Stromal cell of bone marrow (primary cell): ENCODE data around the gene SND1.
"Not testable (repeated sequence)": the region's sequence is repeated elsewhere in the genome, so short reads cannot be mapped to it uniquely, and the experiment has no call there.

Experiments
- DNase-seq: peaks from one replicate; pipeline ENCODE4 v3.0.0-alpha.2; 2012; ENCODE audit warnings: low read depth

SND1 gene

GRCh38 chr7:127962589-127963361, 310.8 kb downstream of the SND1 start:
- DNase-seq = no peak

GRCh38 chr7:127963850-127964249, 311.9 kb downstream of the SND1 start:
- not testable (repeated sequence) for DNase-seq

GRCh38 chr7:127967281-127967680, 315.3 kb downstream of the SND1 start:
- DNase-seq = no peak

DNA sequence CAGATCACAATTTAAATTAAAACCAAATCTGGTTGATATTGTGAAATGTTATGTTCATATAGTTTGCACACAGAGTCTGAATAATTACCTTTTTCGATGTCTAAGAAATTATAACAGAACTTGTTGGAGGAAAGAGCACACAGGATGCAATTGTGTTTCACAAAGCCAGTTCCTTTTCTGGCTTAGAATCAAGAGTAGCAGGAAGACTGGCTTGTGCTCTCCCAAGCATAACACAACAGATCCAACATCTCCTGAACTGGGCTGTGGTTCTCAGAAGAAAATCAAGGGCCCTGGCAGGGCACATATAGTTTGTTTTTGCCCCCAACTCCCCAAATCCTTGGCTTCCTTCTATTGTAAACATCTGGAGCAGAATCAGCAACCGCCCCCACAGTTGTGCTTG, 316.6 kb downstream of the SND1 start:
- DNase-seq = no peak

DNA sequence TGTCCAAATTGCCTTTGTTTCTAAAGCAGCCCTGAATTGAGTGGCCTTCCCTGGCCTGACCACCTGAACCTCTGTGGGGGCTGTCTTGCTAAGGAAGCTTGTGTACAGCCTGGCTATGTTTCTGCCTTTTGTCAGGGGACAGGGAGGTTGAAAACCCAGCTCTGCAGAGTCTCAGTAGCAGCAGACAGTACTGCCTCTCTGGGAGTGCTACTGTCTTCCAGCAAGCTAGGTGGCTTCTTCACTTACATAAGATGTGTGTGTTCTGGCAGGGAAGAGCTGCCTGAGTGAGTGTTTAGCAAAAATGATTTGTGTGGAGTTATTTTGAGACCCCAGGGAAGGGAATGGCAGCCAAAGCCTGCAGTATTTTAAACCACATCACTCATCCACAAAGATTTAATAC, 321.8 kb downstream of the SND1 start:
- DNase-seq = no peak

GRCh38 chr7:127974446-127975035, 322.5 kb downstream of the SND1 start:
- DNase-seq = no peak

GRCh38 chr7:127976056-127976737, 324.2 kb downstream of the SND1 start:
- DNase-seq = no peak

- DNase-seq = no peak
These were observed 324.7 kb downstream of the SND1 start for GRCh38 chr7:127976738-127977120.

DNA sequence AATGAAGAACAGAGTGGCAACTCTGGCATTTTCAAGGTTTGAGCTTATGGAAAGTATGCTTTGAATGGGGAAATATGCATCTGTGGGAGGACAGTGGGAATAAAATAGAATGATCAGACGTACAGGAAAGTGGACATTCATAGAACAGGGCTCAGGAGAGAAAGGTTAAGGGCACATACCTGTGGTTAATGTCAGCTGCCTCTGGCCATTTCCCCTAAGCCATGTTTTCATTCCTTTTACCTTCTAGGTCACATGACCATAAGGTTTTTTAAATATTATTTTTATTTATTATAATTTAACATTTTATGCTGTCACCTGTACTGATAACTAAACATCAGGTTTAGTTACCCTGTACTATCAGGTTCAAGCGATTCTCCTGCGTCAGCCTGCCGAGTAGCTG, 326.4 kb downstream of the SND1 start:
- DNase-seq = no peak

GRCh38 chr7:127979113-127979727, 327.2 kb downstream of the SND1 start:
- DNase-seq = no peak

DNA sequence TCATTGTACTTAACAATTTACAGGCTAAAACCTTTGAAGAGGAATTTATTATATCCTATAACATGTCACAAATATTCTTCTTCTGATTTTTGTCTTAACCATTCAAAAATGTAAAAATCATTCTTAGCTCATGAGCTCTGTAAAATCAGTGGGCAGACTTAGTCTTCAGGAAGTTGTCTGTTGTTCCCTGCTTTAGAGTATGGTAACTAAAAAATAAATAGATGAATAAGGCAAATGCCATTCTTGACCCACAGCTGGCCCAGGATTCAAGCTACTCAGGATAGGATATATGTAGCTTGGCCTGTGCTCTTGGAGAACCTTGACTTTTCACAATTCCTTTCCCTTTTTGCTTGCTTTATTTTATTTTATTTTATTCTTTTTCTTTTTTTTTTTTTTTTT, 327.7 kb downstream of the SND1 start:
- DNase-seq = no peak

DNA sequence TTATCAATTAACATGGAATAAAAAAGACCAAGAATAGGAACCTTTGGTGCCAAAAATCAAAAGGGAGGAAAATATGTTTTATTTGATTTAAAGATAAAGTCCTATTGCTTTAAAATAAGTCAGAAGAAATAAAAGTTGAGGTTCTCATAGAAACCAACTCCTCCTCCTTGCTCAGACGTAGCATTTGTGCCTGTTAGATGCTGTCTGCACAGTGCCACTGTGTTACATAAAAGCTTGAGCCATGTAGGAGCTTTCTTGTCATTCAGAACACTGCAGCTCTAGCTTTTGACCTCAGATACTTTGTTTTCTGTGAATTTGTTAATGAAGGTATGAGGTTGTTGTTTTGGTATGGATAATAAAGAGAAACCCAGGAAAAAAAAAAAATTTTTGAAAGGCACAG, 328.9 kb downstream of the SND1 start:
- no peak for DNase-seq

GRCh38 chr7:127981965-127982364, 330.0 kb downstream of the SND1 start:
- no peak for DNase-seq

GRCh38 chr7:127983804-127984332, 331.9 kb downstream of the SND1 start:
- DNase-seq = no peak

DNA sequence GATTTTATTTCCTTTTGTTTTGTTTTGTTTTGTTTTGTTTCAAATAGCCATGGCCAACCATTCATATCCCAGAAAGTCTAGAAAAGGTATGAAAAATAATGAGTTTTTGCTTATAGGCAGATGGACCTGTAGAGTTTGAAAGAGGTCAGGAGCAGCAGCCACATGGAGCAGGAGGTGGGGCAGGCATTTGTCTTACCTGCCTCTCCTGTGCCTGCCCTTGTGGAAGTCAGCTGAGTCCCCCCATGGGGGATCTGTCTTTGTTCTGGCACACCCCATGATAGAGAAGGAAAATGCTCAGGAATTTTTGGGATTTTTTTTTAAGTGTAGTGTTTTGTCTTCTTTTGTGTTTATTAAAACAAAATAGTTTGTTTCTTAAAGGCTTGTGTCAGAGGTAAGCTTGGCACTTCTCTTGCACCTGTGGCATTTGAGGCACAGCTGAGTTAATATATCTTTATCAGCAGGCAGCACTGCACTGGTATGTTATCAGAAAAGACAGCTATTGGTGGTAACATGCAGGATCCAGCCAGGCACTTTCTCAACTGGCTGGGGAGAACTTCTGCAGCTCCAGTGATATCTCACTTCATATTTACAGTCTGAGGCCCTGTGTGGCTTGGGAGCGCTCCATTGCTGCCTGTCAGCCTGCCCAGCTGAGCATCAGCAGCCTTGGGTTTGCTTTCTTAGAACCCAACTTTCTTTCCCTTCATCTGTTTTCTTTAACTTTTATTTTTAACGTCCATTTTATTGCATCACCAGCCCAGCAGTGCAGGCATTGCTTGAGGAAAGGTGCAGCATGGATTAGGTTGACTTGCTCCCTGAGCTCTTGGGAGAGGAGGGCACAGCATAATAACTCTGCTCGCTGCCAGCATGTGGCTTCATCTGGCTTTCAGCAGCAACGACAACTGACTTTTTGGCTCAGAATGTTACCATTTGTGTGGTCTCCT, 334.9 kb downstream of the SND1 start:
- no peak for DNase-seq

DNA sequence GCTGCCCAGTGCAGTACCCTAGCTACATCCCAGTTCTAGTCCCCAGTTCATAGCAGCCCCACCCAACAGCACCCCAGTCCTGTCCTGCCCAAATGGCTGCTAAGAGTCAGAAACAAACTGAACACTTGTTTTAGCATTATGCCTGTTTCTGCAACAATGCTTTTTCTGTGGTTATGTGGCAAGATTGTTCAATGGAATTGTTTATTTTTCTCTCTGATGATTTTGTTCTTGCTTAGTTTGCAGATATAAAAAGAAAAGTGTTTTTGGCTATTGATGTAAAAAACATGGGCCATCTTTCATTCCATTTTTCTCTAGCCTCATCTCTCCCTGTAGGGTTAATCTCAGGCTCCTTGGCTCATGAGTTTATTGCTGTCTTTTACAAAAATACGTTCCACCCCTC, 336.8 kb downstream of the SND1 start:
- DNase-seq = no peak

GRCh38 chr7:127993317-127993716, 341.3 kb downstream of the SND1 start:
- no peak for DNase-seq

DNA sequence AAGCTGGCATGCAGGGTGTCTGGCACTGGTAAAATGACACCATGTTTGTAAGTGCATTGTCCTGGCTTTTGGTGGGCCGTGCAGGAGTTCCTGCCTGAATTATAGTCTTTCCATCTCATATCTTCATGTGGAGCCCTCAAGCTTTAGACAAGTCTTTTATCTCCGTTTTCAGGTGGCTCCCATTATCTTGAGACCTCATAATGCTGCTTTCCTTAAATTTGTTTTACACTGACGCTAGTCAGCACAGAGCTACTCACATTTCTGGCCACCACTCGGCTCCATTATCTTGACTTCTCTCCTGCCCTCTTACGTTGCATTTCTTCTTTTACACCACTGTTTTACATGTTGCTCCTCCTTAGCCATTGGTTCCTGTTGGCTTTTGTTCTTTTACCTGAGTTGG, 342.0 kb downstream of the SND1 start:
- no peak for DNase-seq

GRCh38 chr7:127995156-127995880, 343.3 kb downstream of the SND1 start:
- peak; percentile 59 for DNase-seq

DNA sequence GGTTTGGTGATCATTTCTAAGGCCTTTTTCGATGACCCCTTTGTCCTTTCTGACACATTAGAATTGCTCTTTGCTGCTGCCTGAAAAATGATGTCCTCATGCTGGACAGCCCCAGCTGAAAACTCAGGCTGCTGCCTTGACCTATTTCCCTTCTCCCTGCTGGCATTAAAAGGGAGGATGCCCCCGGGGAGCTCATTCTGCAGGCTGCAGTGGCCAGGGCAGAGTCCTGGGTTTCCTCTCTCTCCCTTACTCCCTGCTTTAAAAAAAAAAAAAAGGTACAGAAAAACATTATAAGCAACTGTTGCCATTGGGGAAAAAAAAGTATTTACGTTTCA, 343.9 kb downstream of the SND1 start:
- DNase-seq = no peak
